ENCODE measurements around the gene AUH. TPM values are rescaled to one million over a fixed set of nuclear protein-coding genes. Genes with fewer than 3 reads are reported as not detected.

Gene AUH
- total RNA-seq, 2 experiments from 2014 or later, result 15.5 to 15.6 TPM

GRCh38 chr9:91180240-91180929 lies 181.3 kb downstream of the AUH start:
- Mint-ChIP-seq H3K9me3 (ENCODE audit: insufficient read depth) (no peaks in the 10 kb centered on the region), H3K4me1 (ENCODE audit: low read depth) (peaks cover 47% of the 10 kb centered on the region), H3K27ac (no peak overlapping the region), H3K27me3 (ENCODE audit: low read depth) (no peaks in the 10 kb centered on the region), H3K36me3 (ENCODE audit: low read depth) (peaks cover 10% of the 10 kb centered on the region), H3K4me3 (no peak overlapping the region)
- DNase-seq, result peak; percentile 17
- ChIA-PET CTCF (no interaction called here), POLR2A (no interaction called here)
- ATAC-seq, result no peak

GRCh38 chr9:91179237-91180138 lies 182.2 kb downstream of the AUH start:
- Mint-ChIP-seq H3K4me1 (ENCODE audit: low read depth) (peaks cover 52% of the 10 kb centered on the region), H3K4me3 (no peak overlapping the region), H3K9me3 (ENCODE audit: insufficient read depth) (no peaks in the 10 kb centered on the region), H3K36me3 (ENCODE audit: low read depth) (peaks cover 13% of the 10 kb centered on the region), H3K27ac (peak overlapping the region; percentile 39), H3K27me3 (ENCODE audit: low read depth) (no peaks in the 10 kb centered on the region)
- POLR2A ChIA-PET, result interaction anchor here (2.1 kb wide), 1 partner anchor 14 kb away, joined by 9 read pairs; no protein-coding TSS in a partner anchor
- CTCF ChIA-PET, result interaction anchor here (0.6 kb wide), 1 partner anchor 79 kb away, joined by 4 read pairs; no protein-coding TSS in a partner anchor
- DNase-seq, result peak; percentile 20
- no peak for ATAC-seq

GRCh38 chr9:91178281-91179236 lies 183.2 kb downstream of the AUH start:
- Mint-ChIP-seq H3K4me3 (peak overlapping the region; percentile 55), H3K27me3 (ENCODE audit: low read depth) (no peaks in the 10 kb centered on the region), H3K27ac (peak overlapping the region; percentile 94), H3K4me1 (ENCODE audit: low read depth) (peaks cover 59% of the 10 kb centered on the region), H3K9me3 (ENCODE audit: insufficient read depth) (no peaks in the 10 kb centered on the region), H3K36me3 (ENCODE audit: low read depth) (peaks cover 13% of the 10 kb centered on the region)
- CTCF ChIA-PET, result interaction anchor here (0.6 to 5.0 kb wide), 7 partner anchors 9 to 129 kb away, joined by 3 to 36 read pairs (median 6); no protein-coding TSS in a partner anchor
- POLR2A ChIA-PET, result interaction anchor here (1.2 to 2.1 kb wide), 5 partner anchors 8 to 241 kb away, joined by 3 to 17 read pairs (median 4); no protein-coding TSS in a partner anchor
- ATAC-seq, result peak; percentile 25
- peak; percentile 21 for DNase-seq

- peak; percentile 61 for DNase-seq
- Mint-ChIP-seq H3K4me1 (ENCODE audit: low read depth) (peaks cover 61% of the 10 kb centered on the region), H3K36me3 (ENCODE audit: low read depth) (peaks cover 18% of the 10 kb centered on the region), H3K4me3 (peak overlapping the region; percentile 55), H3K27me3 (ENCODE audit: low read depth) (no peaks in the 10 kb centered on the region), H3K27ac (peak overlapping the region; percentile 94), H3K9me3 (ENCODE audit: insufficient read depth) (peaks cover under 1% of the 10 kb centered on the region)
- ChIA-PET POLR2A (interaction anchor here (0.8 to 2.1 kb wide), 8 partner anchors 9 to 242 kb away, joined by 3 to 17 read pairs (median 4); no protein-coding TSS in a partner anchor), CTCF (interaction anchor here (1.0 to 5.0 kb wide), 7 partner anchors 9 to 128 kb away, joined by 3 to 36 read pairs (median 6); no protein-coding TSS in a partner anchor)
- peak; percentile 59 for ATAC-seq
Measured at GRCh38 chr9:91177661-91178280, 183.9 kb downstream of the AUH start.

GRCh38 chr9:91177081-91177480 lies 184.6 kb downstream of the AUH start:
- peak overlapping the region; percentile 94 for H3K27ac Mint-ChIP-seq
- POLR2A ChIA-PET, result interaction anchor here (0.6 to 2.1 kb wide), 8 partner anchors 12 to 243 kb away, joined by 3 to 17 read pairs (median 4); no protein-coding TSS in a partner anchor
- peaks cover 25% of the 10 kb centered on the region for H3K36me3 Mint-ChIP-seq (ENCODE audit: low read depth)
- CTCF ChIA-PET, result interaction anchor here (1.0 to 5.0 kb wide), 7 partner anchors 10 to 127 kb away, joined by 3 to 36 read pairs (median 6); no protein-coding TSS in a partner anchor
- peaks cover 8% of the 10 kb centered on the region for H3K9me3 Mint-ChIP-seq (ENCODE audit: insufficient read depth)
- peak overlapping the region; percentile 55 for H3K4me3 Mint-ChIP-seq
- no peak for ATAC-seq
- peaks cover 61% of the 10 kb centered on the region for H3K4me1 Mint-ChIP-seq (ENCODE audit: low read depth)
- peak; percentile 18 for DNase-seq
- no peaks in the 10 kb centered on the region for H3K27me3 Mint-ChIP-seq (ENCODE audit: low read depth)

- CTCF ChIA-PET, result interaction anchor here (1.4 to 5.0 kb wide), 5 partner anchors 11 to 87 kb away, joined by 3 to 36 read pairs (median 13); no protein-coding TSS in a partner anchor
- peak; percentile 15 for DNase-seq
- Mint-ChIP-seq H3K27me3 (ENCODE audit: low read depth) (no peaks in the 10 kb centered on the region), H3K4me1 (ENCODE audit: low read depth) (peaks cover 64% of the 10 kb centered on the region), H3K36me3 (ENCODE audit: low read depth) (peaks cover 31% of the 10 kb centered on the region), H3K9me3 (ENCODE audit: insufficient read depth) (peaks cover 14% of the 10 kb centered on the region), H3K27ac (no peak overlapping the region), H3K4me3 (no peak overlapping the region)
- ATAC-seq, result no peak
- POLR2A ChIA-PET, result interaction anchor here (1.0 to 2.1 kb wide), 2 partner anchors 12 to 16 kb away, joined by 4 to 17 read pairs; no protein-coding TSS in a partner anchor
Measured at GRCh38 chr9:91176426-91176825, 185.3 kb downstream of the AUH start.

- Mint-ChIP-seq H3K27me3 (ENCODE audit: low read depth) (no peaks in the 10 kb centered on the region), H3K36me3 (ENCODE audit: low read depth) (peaks cover 46% of the 10 kb centered on the region), H3K27ac (peak overlapping the region; percentile 72), H3K9me3 (ENCODE audit: insufficient read depth) (peaks cover 26% of the 10 kb centered on the region), H3K4me1 (ENCODE audit: low read depth) (peaks cover 62% of the 10 kb centered on the region), H3K4me3 (peak overlapping the region; percentile 15)
- POLR2A ChIA-PET, result interaction anchor here (1.0 to 1.8 kb wide), 3 partner anchors 11 to 34 kb away, joined by 4 to 8 read pairs (median 5); no protein-coding TSS in a partner anchor
- peak; percentile 45 for ATAC-seq
- CTCF ChIA-PET, result interaction anchor here (0.8 to 5.0 kb wide), 12 partner anchors 11 to 252 kb away, joined by 3 to 36 read pairs (median 4); no protein-coding TSS in a partner anchor
- DNase-seq, result peak; percentile 34
Measured at GRCh38 chr9:91174772-91175171, 186.9 kb downstream of the AUH start.

- POLR2A ChIA-PET, result no interaction called here
- no peaks in the 10 kb centered on the region for H3K27me3 Mint-ChIP-seq (ENCODE audit: low read depth)
- H3K9me3 Mint-ChIP-seq (ENCODE audit: insufficient read depth), result peaks cover 26% of the 10 kb centered on the region
Measured at GRCh38 chr9:91172329-91172728, 189.4 kb downstream of the AUH start.

GRCh38 chr9:91170951-91171350 lies 190.8 kb downstream of the AUH start:
- H3K4me1 Mint-ChIP-seq (ENCODE audit: low read depth), result peaks cover 38% of the 10 kb centered on the region
- ATAC-seq (no peak), DNase-seq (no peak)
- CTCF ChIA-PET, result no interaction called here
- peaks cover 57% of the 10 kb centered on the region for H3K36me3 Mint-ChIP-seq (ENCODE audit: low read depth)
- no peak overlapping the region for H3K27ac Mint-ChIP-seq
- H3K27me3 Mint-ChIP-seq (ENCODE audit: low read depth), result no peaks in the 10 kb centered on the region
- no peak overlapping the region for H3K4me3 Mint-ChIP-seq
- H3K9me3 Mint-ChIP-seq (ENCODE audit: insufficient read depth), result peaks cover 26% of the 10 kb centered on the region
- POLR2A ChIA-PET, result no interaction called here

More at GRCh38 chr9:91172329-91172728, 189.4 kb downstream of the AUH start:
- DNase-seq (no peak), ATAC-seq (no peak)
- Mint-ChIP-seq H3K4me3 (no peak overlapping the region), H3K4me1 (ENCODE audit: low read depth) (peaks cover 42% of the 10 kb centered on the region), H3K27ac (no peak overlapping the region), H3K36me3 (ENCODE audit: low read depth) (peaks cover 56% of the 10 kb centered on the region)
- CTCF ChIA-PET, result no interaction called here

- ATAC-seq, result no peak
- CTCF ChIA-PET, result no interaction called here
- H3K27ac Mint-ChIP-seq, result no peak overlapping the region
Measured at GRCh38 chr9:91166796-91167366, 194.8 kb downstream of the AUH start.

More at GRCh38 chr9:91166796-91167366, 194.8 kb downstream of the AUH start:
- POLR2A ChIA-PET, result interaction anchor here (4.1 kb wide), 1 partner anchor 15 kb away, joined by 52 read pairs; no protein-coding TSS in a partner anchor
- H3K36me3 Mint-ChIP-seq (ENCODE audit: low read depth), result peaks cover 40% of the 10 kb centered on the region
- peaks cover 16% of the 10 kb centered on the region for H3K9me3 Mint-ChIP-seq (ENCODE audit: insufficient read depth)
- peaks cover 56% of the 10 kb centered on the region for H3K4me1 Mint-ChIP-seq (ENCODE audit: low read depth)
- DNase-seq, result no peak
- H3K4me3 Mint-ChIP-seq, result no peak overlapping the region
- no peaks in the 10 kb centered on the region for H3K27me3 Mint-ChIP-seq (ENCODE audit: low read depth)

All from activated CD8-positive, alpha-beta T cell treated with anti-CD3 and anti-CD28 coated beads, Interleukin-2, amount 10 ng/mL, durations not matched to agents 7 days and 5 days (primary cell).